GM18907 (cell line): ENCODE results near the gene FBXO36.
"Not testable (repeated sequence)": the region's sequence is repeated elsewhere in the genome, so short reads cannot be mapped to it uniquely, and the experiment has no call there.

ENCODE experiments used
- ATAC-seq: cut with Tn5 transposase; IDR thresholded peaks from one replicate; pipeline ENCODE4 v1.9.1; 2021; ENCODE audit warnings: mild to moderate bottlenecking, moderate library complexity; ENCODE audit not compliant: unreplicated experiment

FBXO36 gene

GRCh38 chr2:229922449-229923386 lies at the start of gene FBXO36:
TSS of gene FBXO36 (plus strand) at chr2:229922503. CDS start at chr2:229922514, 11 bp downstream.
- ATAC-seq, result peak; percentile 76

GRCh38 chr2:229873123-229873581 lies 49.2 kb upstream of the FBXO36 start:
- ATAC-seq, result peak; percentile 91

GRCh38 chr2:229874647-229875046 lies 47.7 kb upstream of the FBXO36 start:
- ATAC-seq, result no peak

- no peak for ATAC-seq
Measured at GRCh38 chr2:229875549-229875948, 46.8 kb upstream of the FBXO36 start.

- ATAC-seq, result no peak
Measured at GRCh38 chr2:229879191-229879950, 42.9 kb upstream of the FBXO36 start.

- no peak for ATAC-seq
Measured at GRCh38 chr2:229880892-229881586, 41.3 kb upstream of the FBXO36 start.

GRCh38 chr2:229882583-229882982 lies 39.7 kb upstream of the FBXO36 start:
- no peak for ATAC-seq

- ATAC-seq, result peak; percentile 54
Measured at GRCh38 chr2:229884775-229885699, 37.3 kb upstream of the FBXO36 start.

- ATAC-seq, result no peak
Measured at GRCh38 chr2:229887441-229887840, 34.9 kb upstream of the FBXO36 start.

GRCh38 chr2:229888031-229888430 lies 34.3 kb upstream of the FBXO36 start:
- no peak for ATAC-seq

GRCh38 chr2:229889023-229889422 lies 33.3 kb upstream of the FBXO36 start:
- no peak for ATAC-seq

- no peak for ATAC-seq
Measured at GRCh38 chr2:229896857-229897256, 25.4 kb upstream of the FBXO36 start.

GRCh38 chr2:229899604-229900003 lies 22.7 kb upstream of the FBXO36 start:
- no peak for ATAC-seq

- no peak for ATAC-seq
Measured at GRCh38 chr2:229900012-229900411, 22.3 kb upstream of the FBXO36 start.

GRCh38 chr2:229900514-229900913 lies 21.8 kb upstream of the FBXO36 start:
- ATAC-seq, result not testable (repeated sequence)

GRCh38 chr2:229901819-229902218 lies 20.5 kb upstream of the FBXO36 start:
- ATAC-seq, result no peak

GRCh38 chr2:229903037-229903436 lies 19.3 kb upstream of the FBXO36 start:
- no peak for ATAC-seq

GRCh38 chr2:229905601-229906000 lies 16.7 kb upstream of the FBXO36 start:
- no peak for ATAC-seq

- ATAC-seq, result no peak
Measured at GRCh38 chr2:229909090-229909489, 13.2 kb upstream of the FBXO36 start.
